Measurements from ENCODE around the gene SCN10A.
A peak's percentile ranks its signal among the peaks of the same experiment; 100 is the strongest.

SCN10A gene

DNA sequence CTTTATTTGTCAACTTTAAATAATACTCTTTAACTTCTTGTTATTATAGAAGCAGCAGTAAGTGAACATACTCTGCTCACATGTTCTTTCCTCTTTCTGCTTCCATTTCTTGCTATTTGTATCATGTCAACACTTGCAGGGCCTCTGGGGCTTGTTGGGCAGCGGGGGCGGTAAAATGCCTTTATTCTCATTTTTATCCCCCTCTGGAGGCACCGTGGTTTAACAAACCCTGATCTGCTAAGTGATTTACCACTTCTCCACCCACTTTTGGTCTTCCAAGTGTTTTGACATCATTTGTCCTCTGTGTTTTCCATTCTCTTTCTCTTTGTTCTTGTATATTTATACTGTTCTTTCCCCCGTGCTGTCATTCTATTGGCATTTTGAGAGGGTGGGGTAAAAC is 33.9 kb downstream of the SCN10A start:
- DNase-seq (ENCODE audit: low read depth in 2 of 3, low spot score in 2 of 3) = no peak

DNA sequence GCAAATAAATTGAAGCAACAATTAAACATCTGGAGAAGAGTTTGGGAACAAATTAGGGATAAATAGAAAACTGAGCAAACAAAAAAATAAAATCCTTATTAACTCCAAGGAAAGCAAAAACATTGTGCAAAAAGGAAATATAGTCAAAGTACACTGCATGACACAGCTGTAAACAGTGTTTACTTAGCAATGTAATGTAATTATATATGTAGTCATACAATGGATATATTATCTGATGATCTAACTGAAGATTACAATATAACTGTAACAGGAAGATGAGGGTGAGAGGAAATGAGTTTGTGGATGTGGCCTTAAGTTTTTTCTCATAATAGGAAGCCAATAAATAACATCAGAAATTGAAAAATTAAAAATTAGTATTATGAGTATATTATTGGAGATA is 42.5 kb downstream of the SCN10A start:
- no peak for DNase-seq (ENCODE audit: low read depth in 2 of 3, low spot score in 2 of 3)

DNA sequence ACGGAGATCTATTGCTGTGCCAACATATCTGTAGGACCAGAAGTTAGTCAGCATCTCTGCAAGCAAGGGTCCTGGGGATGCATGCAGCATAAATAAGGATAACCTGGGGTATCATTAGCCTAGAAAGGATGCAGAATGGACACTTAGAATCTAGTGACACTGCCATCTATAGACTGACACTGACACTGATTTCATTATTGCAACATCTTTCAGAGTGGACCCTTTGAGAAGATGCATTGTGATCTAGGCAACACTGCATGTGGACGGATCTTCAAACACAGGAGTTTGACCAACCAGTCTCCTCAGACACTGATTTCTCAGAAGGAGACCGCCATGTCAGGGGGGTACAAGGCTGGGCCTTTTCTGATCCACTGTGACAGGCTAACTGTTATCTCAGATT is 52.4 kb downstream of the SCN10A start:
- DNase-seq (ENCODE audit: low read depth in 2 of 3, low spot score in 2 of 3) = no peak

DNA sequence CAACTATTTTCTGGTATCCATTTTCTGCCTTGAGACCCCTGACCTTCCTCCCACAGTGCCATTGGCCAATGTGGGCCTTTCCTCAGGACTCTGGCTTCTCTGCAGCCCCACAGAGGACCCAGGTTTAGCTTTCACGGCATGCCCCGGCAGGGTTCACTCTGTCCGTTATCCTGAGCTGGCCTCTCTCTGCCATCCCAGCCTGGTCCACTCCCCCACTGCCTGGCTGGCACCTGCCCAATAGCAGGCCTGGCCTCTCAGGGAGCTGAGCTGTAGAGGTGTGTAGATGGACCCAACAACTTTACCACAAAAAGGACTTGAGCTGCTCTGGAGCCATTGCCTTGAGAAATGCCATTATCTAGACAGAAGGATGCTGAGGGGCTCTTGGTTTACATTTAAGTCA is 57.5 kb downstream of the SCN10A start:
- DNase-seq (ENCODE audit: low read depth in 2 of 3, low spot score in 2 of 3) = no peak

DNA sequence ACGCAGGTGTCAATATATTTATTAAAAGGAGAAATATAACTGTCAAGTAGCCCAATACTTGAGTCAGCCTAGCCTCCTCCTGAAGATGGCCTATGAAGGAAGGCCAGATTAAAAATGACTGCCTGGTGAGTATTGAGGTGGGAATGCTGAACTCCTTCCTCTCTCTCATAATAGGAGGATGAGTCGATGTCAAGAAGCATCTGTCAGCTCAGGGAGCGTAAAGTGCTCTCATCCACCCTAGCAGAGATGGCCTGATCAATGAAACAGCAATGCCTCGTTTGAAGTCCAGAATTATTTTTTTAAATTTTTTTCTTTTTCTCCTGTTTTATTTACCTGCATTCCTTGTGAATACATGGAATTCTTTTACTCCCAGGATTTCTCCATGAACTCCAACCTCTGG is 58.3 kb downstream of the SCN10A start:
- no peak for DNase-seq (ENCODE audit: low read depth in 2 of 3, low spot score in 2 of 3)

DNA sequence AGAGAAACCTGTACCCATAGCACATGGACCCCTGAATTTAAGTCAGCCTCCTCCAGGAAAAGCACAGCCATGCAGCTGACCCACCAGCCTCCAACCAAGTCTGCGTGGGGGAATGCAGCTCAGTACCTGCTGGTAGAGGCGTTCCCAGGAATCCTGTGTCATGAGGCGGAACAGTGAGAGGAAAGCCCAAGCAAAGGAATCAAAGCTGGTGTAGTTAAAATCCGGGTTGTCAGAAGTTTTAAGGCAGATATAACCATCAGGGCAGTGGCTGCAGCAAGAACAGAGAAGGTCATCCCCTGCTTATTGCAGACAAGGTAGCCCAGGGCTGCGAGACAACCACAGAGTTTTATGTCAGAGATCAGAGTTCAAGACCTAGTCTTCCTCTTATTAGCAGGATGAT is 59.1 kb downstream of the SCN10A start:
- DNase-seq (ENCODE audit: low read depth in 2 of 3, low spot score in 2 of 3) = no peak

DNA sequence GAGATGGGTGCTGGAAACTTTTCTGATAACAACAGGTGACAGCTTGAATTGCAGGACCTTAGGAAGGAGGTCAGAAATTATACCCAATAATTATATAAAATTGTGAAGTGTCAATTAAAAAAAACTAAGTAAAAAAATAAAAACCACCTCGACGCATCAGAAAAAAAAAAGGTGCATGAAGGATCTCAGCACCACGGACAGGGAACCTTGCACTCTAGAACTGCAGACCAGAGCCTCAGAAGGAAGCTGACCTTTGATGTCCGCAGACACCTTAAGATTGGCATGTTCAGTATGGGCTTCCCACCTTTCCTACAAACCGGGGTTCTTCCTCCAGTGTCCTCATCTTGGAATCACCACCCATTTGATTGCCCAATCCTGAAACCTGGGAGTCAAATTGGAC is 60.9 kb downstream of the SCN10A start:
- no peak for DNase-seq (ENCODE audit: low read depth in 2 of 3, low spot score in 2 of 3)

DNA sequence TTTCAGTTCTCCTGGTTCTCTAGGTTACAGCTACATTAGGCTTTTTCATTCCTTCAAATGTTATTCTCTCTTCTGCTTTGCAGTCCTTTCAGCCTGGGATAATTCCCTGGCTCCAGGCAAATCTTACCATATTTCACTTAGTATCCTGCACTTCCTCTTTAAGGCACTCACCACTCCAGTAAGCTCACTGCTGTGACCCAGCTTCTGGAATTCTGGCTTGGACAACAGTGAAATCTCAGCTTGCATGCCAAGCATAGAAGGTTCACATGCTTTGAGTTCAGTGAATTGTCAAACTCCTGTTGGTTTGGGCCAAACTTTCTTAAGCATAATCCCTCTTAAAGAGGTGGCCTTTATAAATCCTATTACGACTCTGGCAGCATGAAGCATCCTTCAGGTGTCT is 69.4 kb downstream of the SCN10A start:
- DNase-seq (ENCODE audit: low read depth in 2 of 3, low spot score in 2 of 3) = no peak

DNA sequence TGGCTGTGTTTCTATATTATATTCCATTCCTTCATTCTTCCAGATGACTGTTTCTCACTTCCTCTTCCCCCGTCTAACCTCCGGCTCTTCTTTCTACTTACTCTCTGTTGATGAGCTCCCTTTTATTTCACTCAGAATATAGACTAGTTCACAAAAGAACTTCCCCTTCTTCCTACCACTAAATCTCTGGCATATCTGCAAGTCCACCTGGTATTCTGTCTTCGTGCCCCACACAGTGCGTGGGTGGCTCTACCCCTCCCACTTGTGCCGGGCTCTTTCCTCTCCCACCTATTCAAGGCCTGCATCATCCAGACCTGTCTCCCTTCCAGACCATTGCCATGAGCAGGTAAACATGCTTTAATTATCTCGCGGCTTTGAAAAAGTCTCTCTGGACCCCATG is 73.0 kb downstream of the SCN10A start:
- DNase-seq (ENCODE audit: low read depth in 2 of 3, low spot score in 2 of 3) = no peak

DNA sequence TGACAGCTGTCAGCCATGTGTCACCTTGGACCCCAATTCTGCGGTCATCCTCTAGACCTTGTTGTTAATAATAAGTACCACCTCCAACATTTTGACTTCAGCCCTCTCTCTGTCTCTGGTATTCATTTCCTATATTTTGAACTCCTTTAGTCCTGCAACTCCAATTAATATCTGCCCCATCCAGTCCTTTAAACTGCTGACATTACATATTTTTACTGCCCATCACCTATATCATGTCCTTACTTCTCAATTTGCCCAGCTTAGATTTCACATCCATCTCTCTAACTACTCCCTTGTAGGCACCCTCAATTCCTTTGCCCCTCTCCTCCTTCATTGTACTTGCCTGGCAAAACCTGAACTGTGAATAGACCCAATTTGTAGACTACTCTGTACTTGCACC is 73.5 kb downstream of the SCN10A start:
- no peak for DNase-seq (ENCODE audit: low read depth in 2 of 3, low spot score in 2 of 3)

DNA sequence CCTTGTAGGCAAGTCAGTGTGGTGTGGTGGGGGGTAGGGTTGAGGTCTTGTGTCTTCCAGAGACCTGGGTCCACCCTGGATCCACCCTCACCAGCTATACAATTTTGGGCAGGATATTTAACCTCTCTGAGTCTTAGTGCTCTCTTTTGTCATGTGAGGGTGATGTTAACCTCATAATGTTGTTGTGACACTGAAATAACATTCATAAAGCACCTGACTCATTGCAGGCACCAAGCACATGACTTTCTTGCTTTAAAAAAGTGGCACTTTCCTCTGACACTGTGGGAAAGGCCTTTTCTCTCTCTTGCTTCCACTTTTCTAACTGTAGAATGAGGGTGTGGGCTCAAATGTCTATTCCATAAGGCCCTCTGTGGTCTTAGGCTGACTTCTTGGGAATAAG is 75.5 kb downstream of the SCN10A start:
- DNase-seq (ENCODE audit: low read depth in 2 of 3, low spot score in 2 of 3) = no peak

DNA sequence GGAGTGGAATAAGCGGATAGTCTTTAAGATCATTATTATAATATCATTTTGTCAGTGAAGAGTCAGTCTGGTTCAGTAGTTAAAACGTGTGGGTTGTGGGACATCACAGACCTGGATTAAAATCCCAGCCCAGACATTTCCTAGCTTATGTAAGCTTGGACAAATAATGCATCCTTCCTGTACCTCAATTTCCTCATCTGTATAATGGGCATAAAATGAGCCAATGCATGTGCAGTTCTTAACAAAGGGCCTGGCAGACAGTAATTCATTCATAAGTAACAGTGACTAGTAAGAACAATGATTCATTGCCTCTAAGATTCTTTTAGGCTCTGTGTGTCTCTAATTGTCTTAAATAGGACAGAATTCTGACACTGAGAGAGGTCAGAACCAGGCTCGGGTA is 76.1 kb downstream of the SCN10A start:
- no peak for DNase-seq (ENCODE audit: low read depth in 2 of 3, low spot score in 2 of 3)

DNA sequence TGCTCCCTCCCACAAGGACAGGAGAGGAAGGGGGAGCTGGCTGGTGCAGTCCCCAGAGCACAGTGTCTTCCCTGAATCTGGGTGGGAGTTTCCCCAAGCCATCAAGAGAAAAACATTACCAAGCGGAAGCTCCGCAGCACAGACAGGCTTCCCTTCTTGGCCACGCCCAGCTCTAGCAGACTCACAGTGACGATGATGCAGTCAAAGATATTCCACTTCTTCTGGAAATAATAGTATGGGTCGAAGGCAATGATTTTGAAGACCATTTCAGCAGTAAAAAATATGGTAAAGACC is 76.7 kb downstream of the SCN10A start:
- no peak for DNase-seq (ENCODE audit: low read depth in 2 of 3, low spot score in 2 of 3)

DNA sequence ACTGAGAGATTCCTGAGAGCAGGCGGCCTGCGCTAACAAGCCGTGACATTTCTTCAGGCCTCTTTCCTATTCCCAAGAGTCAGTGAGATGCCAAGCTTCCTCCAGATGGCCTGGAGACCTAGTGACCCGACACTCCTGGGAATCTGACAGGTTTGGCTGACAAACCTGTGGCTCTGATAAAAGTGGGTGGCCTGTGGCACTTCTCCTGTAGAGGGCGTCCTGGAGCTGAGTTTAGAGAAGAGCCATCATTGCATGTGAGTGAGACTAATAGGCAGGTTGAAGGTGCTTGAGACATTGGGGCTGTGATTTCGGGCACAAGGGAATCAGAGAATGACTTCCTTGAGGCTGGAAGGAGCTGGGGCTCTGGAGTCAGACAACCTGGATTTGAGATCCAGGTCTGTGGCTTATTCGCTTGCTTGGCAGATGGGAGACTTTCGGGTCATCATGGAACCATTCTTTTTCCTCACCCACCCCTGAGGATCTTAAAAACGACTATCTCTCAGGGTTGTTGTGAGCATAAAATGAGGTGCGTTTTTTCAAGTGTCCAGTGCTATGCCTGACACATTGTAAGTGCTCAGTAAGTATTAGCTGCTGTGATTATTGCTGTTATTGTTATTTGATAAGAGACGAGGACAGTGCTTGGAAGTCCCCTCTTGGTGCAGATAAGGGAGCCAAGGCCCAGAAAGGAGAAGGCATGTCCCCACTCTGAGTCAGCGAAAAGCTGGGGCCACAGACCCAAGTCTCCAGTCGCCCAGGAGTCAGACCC is 77.2 kb downstream of the SCN10A start:
- DNase-seq (ENCODE audit: low read depth in 2 of 3, low spot score in 2 of 3) = peak in 1 of 3 experiments; percentile 14

DNA sequence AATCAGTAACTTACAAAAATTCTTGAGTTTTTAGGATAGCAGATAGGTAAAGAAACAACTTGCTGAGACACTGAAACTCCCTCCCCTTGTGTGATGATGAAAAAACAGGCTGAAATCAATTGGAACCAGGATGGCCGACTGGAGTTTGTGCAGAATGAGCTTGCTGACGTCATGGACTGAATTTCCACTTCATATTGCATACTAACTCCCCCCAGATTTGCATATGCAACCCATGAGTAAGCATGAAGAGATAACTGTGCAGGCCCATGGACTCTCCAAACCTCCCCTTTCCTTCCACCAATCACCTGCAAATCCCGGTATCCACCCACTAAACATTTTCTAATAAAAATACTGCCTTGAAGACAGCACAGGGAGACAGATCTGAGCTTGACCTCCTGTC is 84.5 kb downstream of the SCN10A start:
- no peak for DNase-seq (ENCODE audit: low read depth in 2 of 3, low spot score in 2 of 3)

DNA sequence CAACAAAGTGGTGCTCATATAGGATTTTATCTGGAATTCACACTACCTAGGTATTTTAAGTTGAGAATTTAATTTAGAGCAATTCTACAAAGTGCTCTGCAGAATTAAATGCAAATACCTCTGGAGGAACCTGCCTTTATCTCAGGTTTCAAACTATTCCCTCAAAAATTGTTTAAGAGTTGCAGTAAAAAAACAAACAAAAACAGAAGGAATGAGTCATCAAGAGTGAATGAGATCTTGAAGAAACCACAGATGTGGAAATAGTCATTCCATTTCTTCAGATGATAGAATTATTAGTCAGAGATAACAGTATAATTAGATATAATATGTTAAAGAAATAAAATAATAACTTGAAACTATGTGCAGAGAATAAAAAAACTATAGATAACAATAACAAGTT is 85.7 kb downstream of the SCN10A start:
- no peak for DNase-seq (ENCODE audit: low read depth in 2 of 3, low spot score in 2 of 3)

DNA sequence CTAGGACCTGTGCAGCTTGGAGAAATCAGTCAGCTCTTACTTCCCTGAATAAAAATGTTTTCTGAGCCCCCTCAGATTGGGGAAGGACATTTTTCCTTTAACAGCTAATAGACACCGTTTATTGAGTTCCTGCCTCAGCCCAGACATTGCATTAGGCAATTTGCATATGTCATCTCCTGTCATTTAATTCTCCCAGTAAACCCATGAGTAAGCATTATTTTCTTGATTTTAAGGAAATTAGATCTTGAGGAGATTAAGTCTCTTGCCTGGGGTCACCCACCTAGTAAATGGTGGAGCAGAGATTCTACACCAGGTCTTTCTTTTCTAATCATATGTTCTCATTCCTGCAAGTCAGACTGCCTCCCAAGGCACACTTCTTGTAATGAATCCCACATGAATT is 88.0 kb downstream of the SCN10A start:
- no peak for DNase-seq (ENCODE audit: low read depth in 2 of 3, low spot score in 2 of 3)

DNA sequence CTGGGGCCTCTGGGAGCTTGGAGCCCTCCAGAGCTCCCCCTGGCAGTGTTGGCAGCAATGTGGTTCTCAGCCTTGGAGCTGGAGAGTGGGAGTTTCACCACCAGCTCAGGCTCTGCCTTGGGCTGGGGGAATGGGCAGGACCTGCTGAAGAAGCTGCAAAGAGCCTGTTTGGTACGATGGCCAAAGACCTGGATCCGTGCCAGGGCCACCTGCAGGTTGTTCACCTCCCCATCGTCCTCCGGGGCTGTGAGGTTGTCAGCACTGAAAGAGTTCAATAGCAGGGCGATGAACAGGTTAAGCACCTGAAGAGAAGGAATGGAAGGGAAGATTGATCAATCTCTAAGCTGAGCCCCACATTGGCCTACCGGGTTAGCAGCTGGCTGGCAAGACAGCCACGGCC is 89.3 kb downstream of the SCN10A start:
- no peak for DNase-seq (ENCODE audit: low read depth in 2 of 3, low spot score in 2 of 3)

DNA sequence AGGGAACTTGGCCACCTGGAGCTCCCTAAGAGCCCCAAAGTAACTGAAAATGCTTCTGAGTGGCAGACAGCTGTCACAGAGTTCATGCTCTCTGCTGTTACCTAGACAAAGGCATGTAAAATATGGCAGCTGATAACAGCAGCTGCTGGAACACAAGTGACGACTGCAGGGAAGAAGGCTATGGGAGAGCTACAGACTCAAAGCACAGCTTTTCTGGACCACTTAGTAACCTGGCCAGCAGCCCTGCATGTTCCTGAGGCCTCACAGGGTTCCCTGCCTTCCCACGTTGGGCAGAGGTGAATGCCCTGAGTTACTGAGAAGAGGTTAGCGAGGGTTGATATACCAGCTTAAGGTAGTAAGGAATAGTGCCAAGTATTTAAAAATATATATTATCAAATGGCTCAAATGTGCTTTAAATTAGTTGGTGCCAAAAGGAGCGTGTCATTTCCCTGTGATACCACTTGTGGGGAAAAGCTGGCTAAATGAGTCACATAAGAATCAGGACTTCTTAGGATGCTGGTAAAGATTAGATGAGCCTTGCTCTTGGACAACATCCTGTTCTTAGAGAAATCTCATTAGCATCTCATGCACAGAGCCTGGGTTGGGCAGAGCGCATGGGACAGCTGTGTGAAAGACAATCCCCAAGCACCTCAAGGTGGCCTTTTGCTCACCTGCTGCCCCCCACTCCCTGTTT is 90.1 kb downstream of the SCN10A start:
- no peak for DNase-seq (ENCODE audit: low read depth in 2 of 3, low spot score in 2 of 3)

DNA sequence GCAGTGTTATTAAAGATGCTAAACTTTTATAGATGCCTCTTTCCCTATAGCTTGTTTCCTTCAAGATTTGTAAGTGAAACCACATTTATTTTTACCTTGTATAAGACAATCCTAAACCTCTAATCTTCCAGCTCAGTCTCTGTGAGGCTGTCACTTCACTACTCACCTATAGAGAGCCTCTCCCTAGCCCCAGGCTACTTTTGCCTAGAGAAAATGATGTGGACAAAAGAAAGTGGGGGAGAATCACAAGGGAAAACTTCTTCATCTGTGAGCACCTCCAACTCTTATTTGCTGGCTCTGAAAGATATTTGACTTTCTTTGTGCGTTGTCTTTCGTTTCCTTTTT is 91.7 kb downstream of the SCN10A start:
- DNase-seq (ENCODE audit: low read depth in 2 of 3, low spot score in 2 of 3) = no peak

DNA sequence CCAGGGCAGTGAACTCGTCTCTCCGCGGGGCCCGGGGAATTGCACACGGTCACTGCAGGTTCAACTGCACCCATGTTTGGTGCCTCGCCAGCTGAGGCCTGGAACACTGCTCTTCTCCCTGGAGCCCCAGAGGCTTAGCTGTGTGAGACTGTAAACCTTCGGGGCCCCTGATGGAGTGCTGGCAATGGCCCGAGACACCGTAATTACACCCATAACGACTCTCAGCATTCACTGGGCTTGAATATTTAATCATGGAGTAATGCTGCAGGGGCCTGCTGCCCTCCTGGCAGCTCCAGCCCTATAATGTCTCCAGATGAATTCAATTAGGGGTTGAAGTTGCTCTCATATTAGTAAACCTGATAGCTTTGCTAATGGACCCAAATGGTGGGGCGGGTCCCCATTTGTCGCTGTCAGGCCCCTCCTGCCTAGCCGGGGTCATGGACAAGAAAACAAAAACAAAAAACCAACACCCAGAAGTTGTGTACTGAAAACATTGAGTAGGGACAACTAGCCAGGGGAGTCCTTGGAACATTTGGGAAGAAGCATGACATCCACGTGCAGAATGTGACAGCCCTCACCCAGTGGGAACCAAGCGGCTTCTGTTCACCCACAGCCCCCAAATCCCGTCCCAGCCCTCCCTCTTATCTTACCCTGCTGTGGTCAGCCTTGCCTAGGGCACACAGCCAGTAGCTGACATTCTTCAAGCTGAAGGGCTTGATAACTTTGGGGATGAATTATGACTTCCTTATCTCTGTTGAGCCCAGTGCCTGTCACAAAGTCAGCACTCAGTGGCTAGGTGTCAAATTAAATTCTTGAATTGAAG is 92.2 kb downstream of the SCN10A start:
- no peak for DNase-seq (ENCODE audit: low read depth in 2 of 3, low spot score in 2 of 3)

DNA sequence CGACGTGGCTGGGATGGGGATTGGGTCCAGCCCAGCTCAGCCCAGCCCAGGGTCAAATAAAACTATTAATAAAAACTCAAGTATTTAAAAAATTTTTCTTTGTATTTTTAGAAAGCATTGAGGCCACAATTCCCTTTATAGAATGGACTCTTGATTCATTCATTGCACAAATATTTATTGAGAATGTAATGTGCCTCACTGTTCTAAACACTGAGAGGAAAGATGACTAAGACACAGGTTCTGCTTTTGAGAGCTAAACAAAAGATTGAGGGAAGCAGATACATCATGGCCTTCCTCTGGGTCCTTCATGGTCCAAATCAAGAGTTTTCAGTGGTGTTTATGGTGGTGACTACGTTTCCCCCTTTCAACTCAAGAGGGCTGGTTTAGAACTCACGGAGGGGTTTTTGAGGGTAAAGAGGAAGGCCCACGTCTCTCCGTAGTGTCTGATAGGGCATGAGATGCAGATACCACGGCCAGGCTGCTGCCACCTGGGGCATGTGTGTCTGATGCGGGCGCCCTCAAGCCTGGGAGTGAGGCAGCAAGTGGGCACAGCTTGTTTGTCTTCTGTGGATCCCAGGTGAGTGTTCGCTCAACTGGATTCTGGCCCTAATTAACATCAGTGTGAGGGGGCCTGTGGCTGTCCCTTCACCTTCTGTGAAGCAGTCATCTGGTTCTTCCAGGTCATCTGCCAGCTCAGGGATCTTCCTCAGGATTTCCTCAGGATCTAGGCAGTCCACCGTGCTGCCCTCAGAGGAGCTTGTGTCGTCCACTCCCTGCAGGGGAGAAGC is 93.0 kb downstream of the SCN10A start:
- DNase-seq (ENCODE audit: low read depth in 2 of 3, low spot score in 2 of 3) = no peak
